K562 (cell line): Measurements from ENCODE around the gene NDUFS3. TPM values are rescaled to one million over a fixed set of nuclear protein-coding genes. Genes with fewer than 3 reads are reported as not detected.

ENCODE experiments used
- ATAC-seq: fragments of 200-7000 bp; cut with Tn5 transposase; 3 replicates; pipeline ENCODE4 v1.9.1; 2020; ENCODE audit warnings: moderate library complexity
- BruUV-seq: library from RNA; stranded (reverse); fragments of 400-500 nt; replicated peaks from 2 replicates; lab custom pipeline; 2021; lab: Mats Ljungman, UMichigan
- CTCF ChIA-PET: fragments of 300-600 bp; formaldehyde crosslinking; extraction: SDS; loops from one replicate; lab custom pipeline; 2021; ENCODE audit warnings: low intra/inter-chr PET ratio; lab: Yijun Ruan, JAX
- POLR2A ChIA-PET: fragments of 300-600, 350-650 bp; sonication (Branson Sonifier 250); formaldehyde crosslinking; extraction: SDS; loops from one replicate; lab custom pipeline; 2021; ENCODE audit warnings: antibody characterized with exemption, inconsistent platforms; lab: Yijun Ruan, JAX
- DNase-seq, 4 experiments: peaks; one replicate each; pipeline versions ENCODE4 v3.0.0 to v3.0.0-alpha.2; 2011 to 2018; ENCODE audit warnings: low spot score in 3 of 4, mixed read lengths in 3 of 4; ENCODE audit errors: extremely low read depth in 1 of 4
- FAIRE-seq: peaks from 2 replicates; lab custom pipeline; 2011; peaks lifted over from hg19 to GRCh38; lab: Jason Lieb, UNC
- H2AFZ ChIP-seq: 2 replicates; pipeline ENCODE4 v1.6.0; 2011; ENCODE audit warnings: low read depth, low read length, control low read depth, inconsistent platforms
- H3K27ac ChIP-seq: fragments of 200-600 bp; 3 replicates; pipeline ENCODE4 v1.8.0; 2011; ENCODE audit warnings: low read depth, mild to moderate bottlenecking, control low read depth, inconsistent platforms, low read length, moderate library complexity, mixed read lengths; ENCODE audit errors: extremely low read depth
- H3K27me3 ChIP-seq, 2 experiments: fragments of 300-600 bp in 1 of 2; 2 replicates in 1 of 2; 3 replicates in 1 of 2; pipeline versions ENCODE4 v1.6.0 to v1.8.0; 2011; ENCODE audit warnings: inconsistent platforms in 2 of 2, low read length in 2 of 2, mild to moderate bottlenecking in 1 of 2, mixed read lengths in 1 of 2, moderate library complexity in 1 of 2; ENCODE audit not compliant: control insufficient read depth in 2 of 2, insufficient read depth in 2 of 2
- H3K36me3 ChIP-seq: fragments of 300-600 bp; 3 replicates; pipeline ENCODE4 v1.8.0; 2011; ENCODE audit warnings: mild to moderate bottlenecking, low read length, inconsistent platforms; ENCODE audit not compliant: control insufficient read depth, insufficient read depth
- H3K4me1 ChIP-seq, 2 experiments: fragments of 200-600 bp in 1 of 2; replicated peaks in 1 of 2; 2 replicates in 1 of 2; 3 replicates in 1 of 2; pipeline versions ENCODE4 v1.5.1 to v1.8.0; 2011; ENCODE audit warnings: inconsistent platforms in 2 of 2, low read length in 2 of 2, mild to moderate bottlenecking in 1 of 2, mixed read lengths in 1 of 2, moderate library complexity in 1 of 2; ENCODE audit not compliant: control insufficient read depth in 2 of 2, insufficient read depth in 2 of 2
- H3K4me2 ChIP-seq: 2 replicates; pipeline ENCODE4 v1.6.1; 2011; ENCODE audit warnings: low read length, control low read depth, inconsistent platforms, mixed read lengths; ENCODE audit not compliant: insufficient read depth
- H3K4me3 ChIP-seq: fragments of 200-600 bp; sonication (generic), shearing (Covaris generic); 2 replicates; pipeline ENCODE4 v1.5.1; 2016; ENCODE audit warnings: control low read depth, inconsistent platforms
- H3K79me2 ChIP-seq: fragments of 200-600 bp; 3 replicates; pipeline ENCODE4 v1.8.0; 2011; ENCODE audit warnings: low read length, inconsistent platforms; ENCODE audit not compliant: control insufficient read depth, insufficient read depth
- H3K9ac ChIP-seq, 2 experiments: 2 replicates each; pipeline versions ENCODE4 v1.6.0 to v1.6.1; 2011; ENCODE audit warnings: low read depth in 2 of 2, low read length in 2 of 2, control low read depth in 1 of 2, inconsistent platforms in 1 of 2, mild to moderate bottlenecking in 1 of 2, mixed read lengths in 1 of 2; ENCODE audit not compliant: insufficient read depth in 1 of 2
- H3K9me1 ChIP-seq: one replicate; pipeline ENCODE4 v1.6.0; 2011; ENCODE audit warnings: inconsistent platforms, mild to moderate bottlenecking, low read length, moderate library complexity; ENCODE audit not compliant: control insufficient read depth, insufficient read depth
- H3K9me3 ChIP-seq: replicated peaks from 2 replicates; pipeline ENCODE4 v1.5.1; 2011; ENCODE audit warnings: low read depth, low read length, inconsistent platforms; ENCODE audit not compliant: control insufficient read depth, insufficient read depth
- H4K20me1 ChIP-seq: replicated peaks from 2 replicates; pipeline ENCODE4 v1.6.1; 2011; ENCODE audit warnings: low read length, inconsistent platforms, mixed read lengths; ENCODE audit not compliant: control insufficient read depth, insufficient read depth
- ETS1 ChIP-seq: conservative IDR thresholded peaks from 2 replicates; pipeline ENCODE4 v1.6.1; 2011; ENCODE audit warnings: low read depth, mild to moderate bottlenecking, low read length; ENCODE audit not compliant: control insufficient read depth
- KDM1A ChIP-seq, 2 experiments: fragments of 450-650 bp; IDR thresholded peaks; 2 replicates each; pipeline ENCODE4 v1.6.1; 2016; ENCODE audit warnings: mild to moderate bottlenecking in 2 of 2
- MECOM ChIP-seq: fragments of 250-450 bp; sonication (Bioruptor Pico); IDR thresholded peaks from 2 replicates; pipeline ENCODE4 v1.8.0; 2022; ENCODE audit warnings: inconsistent platforms
- NR2F6 ChIP-seq: fragments of 450-650 bp; formaldehyde crosslinking; IDR thresholded peaks from 2 replicates; pipeline ENCODE4 v1.4.0; 2020; ENCODE audit warnings: mild to moderate bottlenecking
- THRB ChIP-seq: fragments of 450-650 bp; formaldehyde crosslinking; conservative IDR thresholded peaks from 2 replicates; pipeline ENCODE4 v1.4.0; 2022; ENCODE audit warnings: mild to moderate bottlenecking, missing genetic modification characterization
- ZMIZ1 ChIP-seq, 2 experiments: fragments of 150-350 bp in 1 of 2; IDR thresholded peaks; 2 replicates each; pipeline ENCODE4 v1.6.1; 2012 to 2016; ENCODE audit warnings: low read depth in 2 of 2, low read length in 2 of 2, mild to moderate bottlenecking in 1 of 2, moderate library complexity in 1 of 2
- ZNF778 ChIP-seq: fragments of 450-650 bp; formaldehyde crosslinking; IDR thresholded peaks from 2 replicates; pipeline ENCODE4 v1.4.0; 2020; ENCODE audit warnings: mild to moderate bottlenecking, moderate library complexity
- WGBS: fragments of 100-300 bp; shearing (Covaris generic); methylation state at CpG from one replicate; pipeline ENCODE4 v1.1.6; 2016; ENCODE audit warnings: low coverage, mixed read lengths; ENCODE audit not compliant: insufficient coverage; ENCODE audit errors: missing lambda C conversion rate; 5-methylcytosine and 5-hydroxymethylcytosine counted together
- in situ Hi-C: fragments of 300-500 bp; cut with MboI; formaldehyde crosslinking; loops from 4 replicates; pipeline ENCODE4 v1.15.0; 2018; ENCODE audit warnings: inconsistent platforms, mixed read lengths
- intact Hi-C: fragments of 100-400 bp; cut with micrococcal nuclease; formaldehyde crosslinking; loops from 2 replicates; pipeline ENCODE4 v1.14.2; 2022
- polyA plus RNA-seq, 8 experiments: library from polyadenylated mRNA; depleted of rRNA in 4 of 8; stranded (reverse) in 5 of 8; unstranded in 3 of 8; fragments of >200 nt; fragmentation: Nextera tagmentation in 2 of 8; fragmentation: Illumina TruSeq in 1 of 8; extraction: Ambion mirVana in 2 of 8; extraction: Trizol in 1 of 8; gene quantifications; 2 replicates each; pipeline versions ENCODE4 v1.2.1 to v1.2.3, GENCODE V29; 2011 to 2014; ENCODE audit warnings: inconsistent platforms in 1 of 8, missing spikeins in 1 of 8
- total RNA-seq, 7 experiments: library from RNA; depleted of rRNA in 6 of 7; stranded (reverse); fragments of >200 nt in 6 of 7; fragmentation: Illumina TruSeq in 2 of 7; extraction: Trizol in 2 of 7; gene quantifications; 2 replicates each; pipeline versions ENCODE4 v1.2.1 to v1.2.3, GENCODE V29; 2011 to 2021; ENCODE audit warnings: low replicate concordance in 1 of 7

NDUFS3 gene
- total and polyA plus RNA-seq, 9 of the 15 experiments (the other 6 are each of a cell fraction or from before 2014, with no cell fraction given) = 38.7 to 341 (median 194) TPM

- Histone ChIP-seq H3K4me3 (no peak overlapping the region), H3K36me3 (peaks cover 24% of the 10 kb centered on the region; the same call in 2 of the 3 replicates), H3K27me3 (no peaks in the 10 kb centered on the region), H2AFZ (no peak overlapping the region), H3K9ac (no peak overlapping the region), H3K27ac (no peak overlapping the region), H3K4me2 (no peak overlapping the region), H3K79me2 (peaks cover 99% of the 10 kb centered on the region), H3K4me1 (peaks cover 4 to 7% of the 10 kb centered on the region in 2 experiments; a peak in 3 of 5 replicates), H3K9me1 (no peaks in the 10 kb centered on the region), H4K20me1 (peaks cover 38% of the 10 kb centered on the region; the same call in 1 of the 2 replicates), H3K9me3 (no peaks in the 10 kb centered on the region)
- FAIRE-seq (no peak), DNase-seq (no peak), ATAC-seq (no peak)
- TF ChIP-seq THRB (CRISPR knock-in tag) (no peak), KDM1A (IDR thresholded peaks at IDR 0.05) (peak in 1 of 2 experiments; percentile 48; a peak in 2 of 4 replicates)
- CTCF ChIA-PET = no interaction called here
- POLR2A ChIA-PET = interaction anchor here (0.7 to 4.8 kb wide), 5 partner anchors 10 to 38 kb away, joined by 4 to 28 read pairs (median 10); partner anchors contain the start of gene CELF1
- in situ Hi-C loops = no loop called here
- BruUV-seq = no TSS peak
- 50% methylated on average over 2 of the region's 2 CpGs for WGBS
- intact Hi-C loops = no loop called here
Observed at GRCh38 chr11:47539681-47540039, 39.2 kb upstream of the NDUFS3 start.

GRCh38 chr11:47541070-47541469 lies 37.8 kb upstream of the NDUFS3 start:
- peaks cover 97% of the 10 kb centered on the region for H3K79me2 ChIP-seq
- peaks cover 0 to 7% of the 10 kb centered on the region in 2 experiments; a peak in 2 of 5 replicates for H3K4me1 ChIP-seq
- no peak overlapping the region for H2AFZ ChIP-seq
- H3K27me3 ChIP-seq = no peaks in the 10 kb centered on the region
- DNase-seq (no peak), ATAC-seq (no peak), FAIRE-seq (no peak)
- no peak overlapping the region for H3K9ac ChIP-seq
- no peaks in the 10 kb centered on the region for H3K9me3 ChIP-seq
- in situ Hi-C loops (no loop called here), intact Hi-C loops (no loop called here)
- ChIA-PET POLR2A (interaction anchor here (1.3 to 4.8 kb wide), 5 partner anchors 9 to 25 kb away, joined by 3 to 28 read pairs (median 10); partner anchors contain the start of gene CELF1), CTCF (no interaction called here)
- no TSS peak for BruUV-seq
- 97% methylated on average over 2 of the region's 2 CpGs for WGBS
- peaks cover 38% of the 10 kb centered on the region; the same call in 1 of the 2 replicates for H4K20me1 ChIP-seq
- H3K27ac ChIP-seq = no peak overlapping the region
- H3K36me3 ChIP-seq = peaks cover 23% of the 10 kb centered on the region; the same call in 2 of the 3 replicates
- H3K4me2 ChIP-seq = no peak overlapping the region
- H3K4me3 ChIP-seq = no peak overlapping the region
- no peaks in the 10 kb centered on the region for H3K9me1 ChIP-seq
- TF ChIP-seq ETS1 (no peak), MECOM (CRISPR knock-in tag) (no peak), NR2F6 (CRISPR knock-in tag) (no peak), ZMIZ1 (IDR thresholded peaks at IDR 0.05; ENCODE audit: low read depth in 2 of 2, low read length in 2 of 2) (no peak), ZNF778 (CRISPR knock-in tag) (no peak)
